ENCODE data around the gene ATP1B1.

Gene ATP1B1

GRCh38 chr1:169110236-169110635 lies 3.7 kb downstream of the ATP1B1 start:
- H3K27me3 ChIP-seq (replicated peaks; ENCODE audit: insufficient read depth, low read length): peaks cover 4% of the 10 kb centered on the region; the same call in 1 of the 2 replicates
- H3K4me2 ChIP-seq (ENCODE audit: low read depth, low read length): no peak overlapping the region
- no peaks in the 10 kb centered on the region for H3F3A ChIP-seq (ENCODE audit: insufficient read depth, low read length)
- H4K20me1 ChIP-seq (ENCODE audit: insufficient read depth, low read length): no peaks in the 10 kb centered on the region
- no peak overlapping the region for H3K4me3 ChIP-seq (ENCODE audit: low read length)
- TF ChIP-seq EZH2 (optimal IDR thresholded peaks at IDR 0.05; ENCODE audit: low read depth, low read length) (no peak), CTCF (IDR thresholded peaks at IDR 0.05; ENCODE audit: low read length) (no peak), EZH2phosphoT487 (IDR thresholded peaks at IDR 0.05; ENCODE audit: low read length) (no peak)
- no peak overlapping the region for H3K27ac ChIP-seq (ENCODE audit: low read length)
- DNase-seq: no peak
- no peak overlapping the region for H2AFZ ChIP-seq (ENCODE audit: low read length)
- H3K9ac ChIP-seq (ENCODE audit: low read length): no peak overlapping the region
- H3K9me3 ChIP-seq (replicated peaks; ENCODE audit: insufficient read depth, low read length): no peaks in the 10 kb centered on the region
- no peaks in the 10 kb centered on the region for H3K79me2 ChIP-seq (ENCODE audit: low read length)
- H3K9me2 ChIP-seq (replicated peaks; ENCODE audit: insufficient read depth, low read length): no peaks in the 10 kb centered on the region
- H3K36me3 ChIP-seq (replicated peaks; ENCODE audit: insufficient read depth, low read length): no peaks in the 10 kb centered on the region
- H3K4me1 ChIP-seq (ENCODE audit: low read length): peaks cover 4% of the 10 kb centered on the region; the same call in 1 of the 2 replicates

- Histone ChIP-seq H3K9me3 (replicated peaks; ENCODE audit: insufficient read depth, low read length) (no peaks in the 10 kb centered on the region), H3F3A (ENCODE audit: insufficient read depth, low read length) (peaks cover 4% of the 10 kb centered on the region), H4K20me1 (ENCODE audit: insufficient read depth, low read length) (no peaks in the 10 kb centered on the region), H3K36me3 (replicated peaks; ENCODE audit: insufficient read depth, low read length) (no peaks in the 10 kb centered on the region), H3K4me1 (ENCODE audit: low read length) (peaks cover 9% of the 10 kb centered on the region), H3K27ac (ENCODE audit: low read length) (no peak overlapping the region), H3K4me2 (ENCODE audit: low read depth, low read length) (no peak overlapping the region), H2AFZ (ENCODE audit: low read length) (no peak overlapping the region), H3K79me2 (ENCODE audit: low read length) (no peaks in the 10 kb centered on the region), H3K9ac (ENCODE audit: low read length) (no peak overlapping the region), H3K9me2 (replicated peaks; ENCODE audit: insufficient read depth, low read length) (no peaks in the 10 kb centered on the region), H3K27me3 (replicated peaks; ENCODE audit: insufficient read depth, low read length) (no peaks in the 10 kb centered on the region), H3K4me3 (ENCODE audit: low read length) (no peak overlapping the region)
- no peak for TF ChIP-seq EZH2phosphoT487 (IDR thresholded peaks at IDR 0.05; ENCODE audit: low read length)
- DNase-seq: no peak
These were observed 4.4 kb downstream of the ATP1B1 start for GRCh38 chr1:169110689-169111447.

- TF ChIP-seq EZH2 (optimal IDR thresholded peaks at IDR 0.05; ENCODE audit: low read depth, low read length) (no peak), EZH2phosphoT487 (IDR thresholded peaks at IDR 0.05; ENCODE audit: low read length) (no peak), CTCF (IDR thresholded peaks at IDR 0.05; ENCODE audit: low read length) (no peak)
These were observed 5.0 kb downstream of the ATP1B1 start for GRCh38 chr1:169111472-169111871.

GRCh38 chr1:169112241-169112640 lies 5.8 kb downstream of the ATP1B1 start:
- H3K36me3 ChIP-seq (replicated peaks; ENCODE audit: insufficient read depth, low read length): no peaks in the 10 kb centered on the region
- H3K27me3 ChIP-seq (replicated peaks; ENCODE audit: insufficient read depth, low read length): no peaks in the 10 kb centered on the region
- H4K20me1 ChIP-seq (ENCODE audit: insufficient read depth, low read length): no peaks in the 10 kb centered on the region
- no peaks in the 10 kb centered on the region for H3K9me3 ChIP-seq (replicated peaks; ENCODE audit: insufficient read depth, low read length)
- no peak overlapping the region for H3K4me3 ChIP-seq (ENCODE audit: low read length)
- H3K79me2 ChIP-seq (ENCODE audit: low read length): no peaks in the 10 kb centered on the region
- no peak for TF ChIP-seq EZH2phosphoT487 (IDR thresholded peaks at IDR 0.05; ENCODE audit: low read length)
- no peak for TF ChIP-seq EZH2 (optimal IDR thresholded peaks at IDR 0.05; ENCODE audit: low read depth, low read length)
- no peak for TF ChIP-seq CTCF (IDR thresholded peaks at IDR 0.05; ENCODE audit: low read length)
- H3K27ac ChIP-seq (ENCODE audit: low read length): no peak overlapping the region
- no peak overlapping the region for H2AFZ ChIP-seq (ENCODE audit: low read length)
- H3K4me2 ChIP-seq (ENCODE audit: low read depth, low read length): no peak overlapping the region
- peaks cover 14% of the 10 kb centered on the region for H3K4me1 ChIP-seq (ENCODE audit: low read length)
- DNase-seq: no peak
- H3K9ac ChIP-seq (ENCODE audit: low read length): no peak overlapping the region
- H3F3A ChIP-seq (ENCODE audit: insufficient read depth, low read length): peaks cover 9% of the 10 kb centered on the region
- no peaks in the 10 kb centered on the region for H3K9me2 ChIP-seq (replicated peaks; ENCODE audit: insufficient read depth, low read length)

More at GRCh38 chr1:169111472-169111871, 5.0 kb downstream of the ATP1B1 start:
- no peaks in the 10 kb centered on the region for H3K9me3 ChIP-seq (replicated peaks; ENCODE audit: insufficient read depth, low read length)
- no peaks in the 10 kb centered on the region for H3K79me2 ChIP-seq (ENCODE audit: low read length)
- no peaks in the 10 kb centered on the region for H3K9me2 ChIP-seq (replicated peaks; ENCODE audit: insufficient read depth, low read length)
- no peak overlapping the region for H3K27ac ChIP-seq (ENCODE audit: low read length)
- no peak overlapping the region for H2AFZ ChIP-seq (ENCODE audit: low read length)
- H3K36me3 ChIP-seq (replicated peaks; ENCODE audit: insufficient read depth, low read length): no peaks in the 10 kb centered on the region
- no peaks in the 10 kb centered on the region for H3K27me3 ChIP-seq (replicated peaks; ENCODE audit: insufficient read depth, low read length)
- peaks cover 12% of the 10 kb centered on the region for H3K4me1 ChIP-seq (ENCODE audit: low read length)
- no peak overlapping the region for H3K9ac ChIP-seq (ENCODE audit: low read length)
- no peaks in the 10 kb centered on the region for H4K20me1 ChIP-seq (ENCODE audit: insufficient read depth, low read length)
- no peak overlapping the region for H3K4me3 ChIP-seq (ENCODE audit: low read length)
- DNase-seq: no peak
- H3F3A ChIP-seq (ENCODE audit: insufficient read depth, low read length): peaks cover 9% of the 10 kb centered on the region
- no peak overlapping the region for H3K4me2 ChIP-seq (ENCODE audit: low read depth, low read length)

All from MM.1S (cell line).